NCI-H460 (cell line): ENCODE results near the gene SNIP1. TPM values are rescaled to one million over a fixed set of nuclear protein-coding genes. Genes with fewer than 3 reads are reported as not detected.
"Not testable (repeated sequence)": the region's sequence is repeated elsewhere in the genome, so short reads cannot be mapped to it uniquely, and the experiment has no call there.

Experiments
- DNase-seq: peaks from one replicate; pipeline ENCODE4 v3.0.0-alpha.2; 2016; ENCODE audit warnings: low read depth; ENCODE audit errors: extremely low read depth
- total RNA-seq: library from RNA; depleted of rRNA; stranded (reverse); fragments of >200 nt; shearing (Covaris generic); gene quantifications from 2 replicates; pipeline ENCODE4 v1.2.3, GENCODE V29; 2014

The SNIP1 gene
- total RNA-seq, 1 experiment from 2014 or later = 8.6 TPM

GRCh38 chr1:37515185-37516034 lies 38.7 kb downstream of the SNIP1 start:
- DNase-seq = no peak

GRCh38 chr1:37514350-37515184 lies 39.5 kb downstream of the SNIP1 start, which contains the start of gene MEAF6:
Gene MEAF6, minus strand, starts transcription at chr1:37514766. Its CDS starts 20 bp downstream, at chr1:37514746.
- peak; percentile 65 for DNase-seq

GRCh38 chr1:37513795-37514349 lies 40.2 kb downstream of the SNIP1 start:
- DNase-seq = no peak

- DNase-seq = no peak
These were observed 44.9 kb downstream of the SNIP1 start for GRCh38 chr1:37509181-37509580.

GRCh38 chr1:37506740-37507139 lies 47.4 kb downstream of the SNIP1 start:
- no peak for DNase-seq

GRCh38 chr1:37502791-37503190 lies 51.3 kb downstream of the SNIP1 start:
- DNase-seq = not testable (repeated sequence)

- DNase-seq = no peak
These were observed 52.0 kb downstream of the SNIP1 start for GRCh38 chr1:37502104-37502503.

GRCh38 chr1:37501661-37502060 lies 52.4 kb downstream of the SNIP1 start:
- no peak for DNase-seq

- no peak for DNase-seq
These were observed 55.0 kb downstream of the SNIP1 start for GRCh38 chr1:37498872-37499617.

GRCh38 chr1:37497832-37498231 lies 56.3 kb downstream of the SNIP1 start:
- DNase-seq = no peak

- DNase-seq = no peak
These were observed 58.2 kb downstream of the SNIP1 start for GRCh38 chr1:37495875-37496274.

- no peak for DNase-seq
These were observed 60.6 kb downstream of the SNIP1 start for GRCh38 chr1:37493336-37494098.

- no peak for DNase-seq
These were observed 66.5 kb downstream of the SNIP1 start for GRCh38 chr1:37487619-37487984.

- DNase-seq = peak; percentile 76
These were observed 67.1 kb downstream of the SNIP1 start for GRCh38 chr1:37486680-37487618.

- DNase-seq = no peak
These were observed 68.0 kb downstream of the SNIP1 start for GRCh38 chr1:37485902-37486679.
